NCI-H1436 treated with DMSO at 0.1 percent for 48 hours (cell line): ENCODE data around the gene ERICH4.
"Not testable (repeated sequence)": the region's sequence is repeated elsewhere in the genome, so short reads cannot be mapped to it uniquely, and the experiment has no call there.

Experiments
- DNase-seq: peaks from one replicate; lab custom pipeline; 2025; lab: John Stamatoyannopoulos, UW

Gene ERICH4

DNA sequence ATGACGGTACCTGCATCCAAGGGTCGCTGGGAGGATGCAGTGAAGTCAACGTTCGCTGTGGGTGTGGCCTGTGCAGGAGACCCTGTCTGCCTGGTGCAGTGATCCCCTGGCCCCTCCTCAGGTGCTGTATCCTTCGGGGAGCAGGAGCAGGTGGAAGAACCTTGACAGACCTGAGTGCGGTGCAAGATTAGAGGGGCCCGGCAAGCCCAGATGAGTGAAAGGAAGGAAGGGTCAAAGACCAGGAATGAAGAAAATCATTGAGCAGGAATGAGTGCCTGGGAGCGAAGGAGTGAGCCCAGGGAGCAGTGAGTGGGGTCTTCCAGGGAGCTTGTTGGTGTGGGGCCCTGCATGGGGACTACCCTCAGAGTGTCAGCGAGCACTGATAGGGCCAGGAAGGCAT is 28.5 kb upstream of the ERICH4 start:
- DNase-seq: no peak

DNA sequence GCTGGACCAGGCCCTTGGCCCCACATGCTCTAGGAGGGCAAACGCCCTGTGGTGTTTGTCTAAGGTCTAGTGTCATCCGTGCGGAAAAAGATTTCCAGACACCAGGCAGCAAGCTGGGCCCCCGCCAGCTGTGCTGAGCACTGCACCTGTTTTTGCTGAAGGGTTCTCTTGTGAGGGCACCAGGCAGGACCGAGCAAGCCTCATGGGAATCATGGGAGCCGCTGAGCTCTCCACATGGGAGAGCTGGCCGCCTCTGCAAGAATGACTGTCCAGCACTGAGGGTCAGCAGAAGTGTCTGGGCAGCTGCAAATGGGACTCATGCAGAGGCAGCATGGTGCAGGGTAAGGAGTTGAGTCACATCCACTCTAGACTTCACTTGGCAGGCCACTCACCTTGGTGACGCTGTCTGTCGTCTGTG is 27.8 kb upstream of the ERICH4 start:
- DNase-seq: no peak

DNA sequence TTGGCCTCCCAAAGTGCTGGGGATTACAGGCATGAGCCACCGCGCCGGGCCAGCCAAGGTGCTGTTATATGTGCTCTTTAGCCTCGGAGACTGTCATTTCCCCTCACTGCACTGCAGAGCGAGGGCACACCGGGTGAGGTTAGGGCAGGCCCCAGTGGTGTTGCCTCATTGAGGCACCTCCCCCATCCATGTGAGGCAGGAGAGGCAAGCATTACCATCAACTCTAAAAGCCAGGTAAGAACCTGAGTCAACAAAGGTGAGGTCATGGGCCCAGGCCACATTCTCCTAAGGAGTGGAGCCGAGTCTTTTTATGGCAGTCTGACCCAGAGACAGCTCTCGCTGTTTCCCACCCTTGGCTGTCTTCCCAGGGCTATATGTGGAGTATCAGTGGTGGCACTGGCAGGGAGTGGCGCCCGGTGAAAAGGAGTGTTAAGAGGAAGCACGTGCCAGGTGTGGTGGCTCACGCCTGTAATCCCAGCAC is 26.7 kb upstream of the ERICH4 start:
- DNase-seq: no peak

DNA sequence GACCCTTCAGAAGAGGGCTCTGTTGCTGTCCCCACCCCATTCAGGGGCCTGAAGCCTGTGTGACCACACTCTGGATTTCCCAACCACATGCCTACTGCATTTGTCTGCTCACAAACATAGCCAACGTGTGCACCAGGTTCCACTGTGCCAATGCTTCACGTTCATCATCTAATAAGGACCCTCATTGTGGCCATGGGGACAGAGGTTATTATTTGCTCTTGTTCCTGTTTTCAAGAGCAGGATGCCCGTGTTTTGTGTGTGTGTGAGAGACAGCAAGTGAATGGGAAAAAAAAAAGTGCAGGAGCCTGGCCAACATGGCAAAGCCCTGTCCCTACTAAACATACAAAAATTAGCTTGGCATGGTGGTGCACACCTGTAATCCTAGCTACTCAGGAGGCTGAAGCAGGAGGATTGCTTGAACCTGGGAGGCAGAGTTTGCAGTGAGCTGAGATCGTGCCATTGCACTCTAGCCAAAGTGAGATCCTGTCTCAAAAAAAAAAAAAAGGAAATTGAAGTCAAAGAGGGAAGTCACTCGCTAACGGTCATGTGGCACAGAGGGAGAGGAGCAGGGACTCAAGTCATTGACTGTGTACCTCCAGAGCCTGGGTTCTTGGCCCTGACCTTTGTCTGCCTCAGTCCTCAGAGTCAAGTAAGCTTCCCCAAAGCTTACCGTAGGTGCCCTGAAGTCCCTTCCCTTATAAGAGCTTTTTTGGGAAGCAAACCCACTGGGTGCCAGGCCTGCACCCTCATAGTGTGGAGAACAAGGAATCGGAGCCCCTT is 22.7 kb upstream of the ERICH4 start:
- no peak for DNase-seq

DNA sequence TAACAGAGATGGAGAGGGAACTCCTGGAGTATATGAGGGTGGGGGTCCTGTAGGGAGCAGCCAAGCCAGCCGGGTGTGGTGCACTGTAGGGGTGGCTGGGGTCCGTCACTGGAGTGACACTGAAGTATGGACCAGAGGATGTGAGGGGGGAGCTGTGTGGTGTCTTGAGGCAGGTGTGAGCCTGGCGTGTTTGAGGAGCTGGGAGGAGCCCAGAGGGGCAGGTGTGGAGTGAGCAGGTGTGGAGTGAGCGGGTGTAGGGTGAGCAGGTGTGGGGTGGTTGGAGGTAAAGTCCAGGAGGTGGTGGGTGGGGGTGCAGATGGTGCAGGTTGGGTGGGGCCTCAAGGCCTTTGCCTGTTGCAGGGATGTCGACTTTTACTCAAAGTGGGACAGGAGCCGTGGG is 21.6 kb upstream of the ERICH4 start:
- no peak for DNase-seq

DNA sequence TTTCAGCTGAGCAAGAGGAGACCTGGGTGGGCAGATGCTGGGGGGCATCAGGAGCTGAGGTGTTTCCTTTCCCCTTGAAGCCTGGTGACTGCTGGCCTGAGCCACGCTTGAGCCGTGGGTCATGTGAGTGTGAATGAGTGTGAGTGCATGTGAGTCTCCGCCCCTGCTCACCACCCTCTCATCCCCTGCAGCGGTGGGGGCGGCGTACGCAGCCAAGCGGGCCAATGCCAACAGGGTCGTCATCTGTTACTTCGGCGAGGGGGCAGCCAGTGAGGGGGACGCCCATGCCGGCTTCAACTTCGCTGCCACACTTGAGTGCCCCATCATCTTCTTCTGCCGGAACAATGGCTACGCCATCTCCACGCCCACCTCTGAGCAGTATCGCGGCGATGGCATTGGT is 21.0 kb upstream of the ERICH4 start:
- no peak for DNase-seq

DNA sequence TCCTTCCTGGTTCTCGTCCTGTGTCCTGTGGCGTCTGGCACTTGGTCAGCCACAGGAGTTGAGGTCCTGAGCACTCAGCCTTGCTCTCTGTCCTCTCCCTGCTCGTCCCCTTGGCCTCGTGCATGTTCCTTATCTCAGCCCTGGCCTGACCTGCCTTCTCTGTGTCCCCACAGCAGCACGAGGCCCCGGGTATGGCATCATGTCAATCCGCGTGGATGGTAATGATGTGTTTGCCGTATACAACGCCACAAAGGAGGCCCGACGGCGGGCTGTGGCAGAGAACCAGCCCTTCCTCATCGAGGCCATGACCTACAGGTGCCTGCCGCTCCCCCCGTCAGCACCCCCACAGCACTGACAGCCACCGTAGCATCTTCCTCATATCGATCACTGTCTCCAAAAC is 20.5 kb upstream of the ERICH4 start:
- no peak for DNase-seq

DNA sequence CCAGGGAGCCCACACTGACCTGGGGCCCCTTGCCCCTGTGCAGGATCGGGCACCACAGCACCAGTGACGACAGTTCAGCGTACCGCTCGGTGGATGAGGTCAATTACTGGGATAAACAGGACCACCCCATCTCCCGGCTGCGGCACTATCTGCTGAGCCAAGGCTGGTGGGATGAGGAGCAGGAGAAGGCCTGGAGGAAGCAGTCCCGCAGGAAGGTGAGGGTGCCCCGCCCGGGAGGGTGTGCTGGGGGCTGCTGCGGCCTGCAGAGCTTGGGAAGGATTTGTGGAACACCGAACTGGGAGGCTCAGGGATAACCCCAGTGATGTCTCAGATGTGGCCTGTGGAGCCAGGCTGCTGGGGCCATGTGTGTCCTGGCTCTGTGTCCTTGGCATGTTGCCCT is 20.0 kb upstream of the ERICH4 start:
- DNase-seq: no peak

DNA sequence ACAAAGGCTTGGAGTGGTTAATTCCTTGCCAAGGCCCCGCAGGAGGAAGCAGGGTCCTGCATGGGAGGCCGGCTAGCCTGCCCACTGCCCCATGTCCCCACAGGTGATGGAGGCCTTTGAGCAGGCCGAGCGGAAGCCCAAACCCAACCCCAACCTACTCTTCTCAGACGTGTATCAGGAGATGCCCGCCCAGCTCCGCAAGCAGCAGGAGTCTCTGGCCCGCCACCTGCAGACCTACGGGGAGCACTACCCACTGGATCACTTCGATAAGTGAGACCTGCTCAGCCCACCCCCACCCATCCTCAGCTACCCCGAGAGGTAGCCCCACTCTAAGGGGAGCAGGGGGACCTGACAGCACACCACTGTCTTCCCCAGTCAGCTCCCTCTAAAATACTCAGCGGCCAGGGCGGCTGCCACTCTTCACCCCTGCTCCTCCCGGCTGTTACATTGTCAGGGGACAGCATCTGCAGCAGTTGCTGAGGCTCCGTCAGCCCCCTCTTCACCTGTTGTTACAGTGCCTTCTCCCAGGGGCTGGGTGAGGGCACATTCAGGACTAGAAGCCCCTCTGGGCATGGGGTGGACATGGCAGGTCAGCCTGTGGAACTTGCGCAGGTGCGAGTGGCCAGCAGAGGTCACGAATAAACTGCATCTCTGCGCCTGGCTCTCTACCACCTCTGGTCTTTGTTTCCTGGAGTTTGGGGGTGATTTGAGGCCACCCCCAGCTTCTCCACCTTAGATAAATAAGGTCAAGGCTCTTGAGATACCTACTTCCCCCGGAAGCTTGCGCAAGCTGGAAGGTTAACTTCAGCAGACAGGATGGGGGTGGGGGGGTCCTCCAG is 18.4 kb upstream of the ERICH4 start:
- no peak for DNase-seq

DNA sequence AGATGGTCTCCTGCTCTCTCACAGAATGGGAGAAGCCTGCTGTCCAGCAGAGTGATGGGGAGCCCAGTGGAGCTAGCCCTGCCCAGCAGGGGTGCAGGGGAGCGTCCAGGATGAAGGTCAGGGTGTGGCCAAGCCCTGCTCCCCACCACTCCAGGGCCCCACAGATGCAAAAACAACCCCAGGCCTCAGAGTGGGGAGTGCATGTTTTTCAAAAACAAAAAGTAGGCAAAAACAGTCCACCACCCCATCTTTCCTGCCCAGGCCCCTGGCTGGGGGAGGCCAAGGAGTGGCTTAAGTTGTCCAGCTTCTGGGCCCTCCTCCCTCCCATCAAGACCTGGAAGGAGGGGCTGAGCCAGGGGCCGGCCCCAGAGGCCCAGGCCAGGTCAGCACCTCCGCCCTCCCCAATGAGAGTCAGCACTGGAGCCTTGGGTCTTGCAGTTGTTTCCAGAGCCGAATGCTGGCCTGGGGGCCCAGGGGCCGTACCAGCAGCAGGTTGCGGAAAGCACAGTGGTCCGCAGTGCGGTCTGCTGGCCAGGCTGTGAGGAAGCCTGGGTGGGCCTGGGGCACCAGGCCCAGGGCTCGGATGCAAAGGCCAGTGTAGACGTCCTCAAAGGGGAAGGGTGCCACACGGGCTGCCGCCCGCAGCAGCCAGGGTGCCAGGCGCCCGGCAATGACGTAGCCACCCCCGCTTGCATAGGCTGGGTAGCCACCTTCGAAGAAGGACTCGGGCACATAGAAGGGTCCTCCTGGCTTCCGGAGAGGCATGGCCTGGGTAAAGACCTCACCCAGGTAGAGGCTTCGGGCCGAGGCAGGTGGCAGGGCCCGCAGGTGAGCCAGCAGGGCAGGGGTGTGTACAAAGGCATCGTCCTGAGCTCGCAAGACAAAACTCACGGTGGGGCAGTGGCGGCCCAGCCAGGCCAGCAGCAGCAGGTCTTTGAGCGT is 17.5 kb upstream of the ERICH4 start:
- DNase-seq: no peak

DNA sequence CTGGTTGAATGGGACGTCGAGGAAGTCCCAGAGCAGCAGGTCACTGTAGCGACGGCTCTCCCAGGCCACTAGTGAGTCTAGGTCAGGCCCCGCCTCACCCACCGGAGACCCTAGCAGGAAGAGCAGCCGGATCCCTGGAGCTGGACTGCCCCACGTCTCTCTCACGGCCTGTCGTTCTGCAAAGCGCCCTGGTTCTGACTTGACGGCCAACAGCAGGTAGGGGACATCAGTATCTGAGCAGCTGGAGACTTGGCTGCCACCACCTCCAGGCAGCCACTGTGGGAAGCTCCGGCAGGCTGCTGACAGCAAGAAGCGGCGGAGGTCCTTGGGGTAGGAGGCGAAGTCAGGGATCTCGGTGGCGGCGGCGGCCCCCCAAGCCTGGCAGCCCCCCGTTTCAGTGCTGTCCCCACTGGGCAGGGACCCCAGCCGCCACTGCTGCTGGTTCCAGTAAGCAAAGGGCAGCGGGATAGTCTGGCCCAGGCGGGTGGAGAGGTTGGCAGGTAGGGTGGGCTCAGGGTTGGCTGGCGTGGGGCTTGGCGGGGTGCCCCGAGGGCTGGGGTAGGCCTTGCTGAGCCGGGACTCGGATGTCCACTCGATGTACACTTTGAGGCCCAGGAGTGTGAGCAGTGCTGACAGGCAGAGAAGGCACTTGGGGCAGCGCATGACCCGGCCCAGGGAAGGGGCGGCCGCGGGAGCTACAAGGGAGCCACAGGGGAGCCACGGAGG is 16.7 kb upstream of the ERICH4 start:
- DNase-seq: no peak

DNA sequence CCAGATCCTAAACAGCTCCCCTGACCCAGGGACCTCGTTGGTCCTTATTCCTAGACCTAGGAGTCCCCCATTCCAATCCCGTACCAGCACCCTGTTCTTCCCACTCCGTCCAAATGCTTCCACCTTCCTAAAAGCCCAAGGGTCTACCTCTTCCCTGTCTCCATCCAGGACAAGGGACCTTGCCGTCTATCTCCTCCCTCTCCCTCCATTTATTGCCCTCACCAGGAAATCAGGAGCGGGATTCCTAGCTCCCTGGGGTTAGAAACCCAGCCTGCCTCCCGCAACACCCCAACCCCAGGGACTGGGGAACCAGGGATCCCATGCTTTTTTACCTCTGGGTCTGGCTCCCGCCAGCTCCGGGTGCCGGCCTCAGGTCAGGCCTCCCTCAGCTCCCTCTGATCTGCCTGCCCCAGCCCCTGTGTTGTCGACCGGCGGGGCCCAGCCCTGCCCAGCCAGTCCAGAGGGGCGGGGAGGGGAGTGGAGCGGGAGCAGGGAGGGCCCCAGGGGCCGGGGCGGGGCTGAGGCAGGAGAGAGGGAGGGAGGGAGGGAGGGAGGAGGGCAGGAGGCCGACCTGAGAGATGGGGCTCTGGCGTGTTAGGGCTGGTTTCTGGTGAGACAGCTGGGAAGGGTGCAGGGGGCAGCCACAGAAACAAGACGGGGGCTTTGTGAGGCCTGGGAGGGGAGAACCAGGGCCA is 15.9 kb upstream of the ERICH4 start, which contains the start of gene B3GNT8:
Gene B3GNT8 (minus strand): TSS at position 423 of the 695 bp plus-strand sequence. CDS start 596 bp downstream, outside the sequence.
- no peak for DNase-seq

DNA sequence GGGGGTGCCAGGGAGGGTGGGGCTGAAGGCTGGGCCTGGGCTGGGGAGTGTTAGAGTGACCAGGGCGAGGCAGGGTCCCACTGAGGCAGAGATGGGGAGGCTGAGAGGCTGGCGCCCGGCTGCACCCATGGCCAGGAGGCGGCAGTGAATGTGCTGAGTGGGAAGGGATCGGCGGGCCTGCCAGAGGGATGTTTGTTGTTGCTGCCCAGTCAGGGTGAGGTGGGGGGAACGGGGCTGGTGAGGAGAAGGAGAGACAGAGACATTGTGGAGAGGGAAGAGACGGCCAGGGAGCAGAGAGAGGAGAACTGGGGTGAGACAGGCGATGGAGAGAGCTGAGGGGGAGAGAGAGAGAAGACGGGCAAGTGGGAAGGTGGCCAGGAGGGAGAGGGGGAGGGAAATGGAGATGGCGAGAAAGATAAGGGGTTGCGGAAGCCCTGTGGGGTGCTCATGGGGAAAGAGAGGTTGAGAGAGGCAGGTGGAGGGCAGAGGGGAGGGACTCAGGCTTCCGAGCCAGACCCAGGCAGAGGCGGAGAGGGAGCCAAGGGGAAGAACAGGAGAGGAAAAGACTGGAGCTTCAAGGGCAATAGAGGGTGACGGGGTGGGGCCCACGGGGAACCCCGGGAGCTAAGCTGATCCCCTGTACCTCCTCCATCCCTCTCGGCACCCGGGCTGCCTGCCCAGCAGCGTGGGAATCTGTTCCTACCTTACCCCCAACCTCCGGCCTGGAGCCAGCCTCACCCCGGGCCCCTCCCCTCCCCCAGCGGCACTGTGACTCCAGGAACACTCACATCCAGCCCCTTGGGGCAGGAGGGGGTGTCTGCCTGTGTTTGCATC is 15.1 kb upstream of the ERICH4 start:
- no peak for DNase-seq

DNA sequence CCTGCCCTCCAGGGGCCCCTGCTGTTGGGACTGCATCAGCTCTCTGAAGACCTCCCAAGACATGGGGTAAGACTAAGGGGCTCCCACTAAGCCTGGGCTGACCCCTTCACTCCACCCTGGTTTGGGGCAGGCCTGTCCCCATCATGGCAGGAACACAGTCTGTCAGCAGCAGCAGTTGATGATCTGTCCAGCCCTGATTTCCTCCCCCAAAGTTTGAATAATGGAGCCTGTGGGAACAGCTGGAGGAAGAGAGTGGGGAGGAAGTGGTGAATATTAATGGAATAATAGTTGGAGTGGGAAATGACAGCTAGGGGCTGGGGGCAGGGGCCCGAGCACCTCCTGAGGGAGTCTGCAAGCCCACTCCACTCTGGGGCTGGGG is 14.5 kb upstream of the ERICH4 start:
- no peak for DNase-seq

DNA sequence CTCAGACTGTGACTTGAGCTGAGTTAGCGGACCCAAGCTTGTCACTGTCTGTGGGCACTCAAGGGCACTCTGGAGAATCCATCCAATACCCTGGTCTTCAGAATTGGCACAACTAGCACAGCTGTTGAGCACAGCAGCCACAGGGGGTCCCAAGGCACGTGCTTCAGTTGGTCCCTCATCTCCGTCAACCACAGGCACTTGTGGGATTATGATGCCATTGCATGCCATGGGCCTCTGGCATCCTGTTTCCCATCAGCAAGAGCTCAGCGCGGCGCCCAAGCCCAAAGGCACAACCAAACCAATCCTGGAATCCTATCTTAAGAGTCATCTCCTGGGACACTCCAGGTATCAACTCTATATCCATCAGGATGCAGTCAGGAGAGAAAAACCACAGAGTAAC is 12.0 kb upstream of the ERICH4 start:
- no peak for DNase-seq

DNA sequence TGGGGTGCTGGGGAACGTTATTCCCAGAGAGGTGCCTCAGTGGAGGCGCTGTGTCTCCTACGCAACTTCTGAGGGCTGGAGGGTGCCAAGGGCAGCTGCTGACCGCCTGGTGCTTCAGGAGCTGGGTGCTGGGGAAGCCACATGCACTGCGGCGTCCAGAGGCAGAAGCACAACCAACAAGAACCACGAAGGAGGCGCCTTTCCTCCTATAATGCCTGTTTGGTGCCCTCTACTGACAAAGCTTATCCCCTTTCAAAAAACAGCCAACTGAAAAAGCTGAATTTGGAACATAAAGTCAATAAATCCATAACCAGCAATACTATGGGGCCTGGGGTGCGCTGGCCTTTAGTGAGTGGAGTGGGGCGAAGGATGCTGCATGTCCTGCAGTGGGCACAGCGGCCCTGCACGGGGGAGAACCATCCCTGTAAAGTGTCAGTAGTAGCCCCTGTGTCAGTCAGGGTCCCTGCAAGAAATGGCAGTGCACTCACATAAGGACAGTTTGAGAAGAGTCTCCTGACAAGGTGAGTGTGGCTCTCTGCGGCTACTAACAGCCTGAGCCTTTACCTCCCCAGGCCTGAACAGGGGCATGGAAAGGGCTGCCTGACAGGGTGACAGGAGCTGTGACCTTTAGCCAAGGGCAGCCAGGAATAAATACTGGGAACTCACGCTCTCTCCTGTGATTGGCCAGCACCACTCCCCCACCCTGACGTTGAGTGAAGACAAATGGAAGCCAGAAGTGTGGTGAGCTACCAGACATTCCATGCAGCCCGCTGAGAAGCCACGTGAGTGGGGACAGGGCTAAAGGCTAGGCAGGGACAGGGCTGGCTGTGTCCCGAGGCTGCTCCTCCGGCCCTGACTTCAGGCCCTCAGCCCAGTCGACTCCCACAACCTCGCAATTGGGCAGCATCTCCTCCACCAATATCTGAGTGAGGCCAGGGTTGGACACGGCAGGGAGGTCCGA is 11.2 kb upstream of the ERICH4 start:
- no peak for DNase-seq

DNA sequence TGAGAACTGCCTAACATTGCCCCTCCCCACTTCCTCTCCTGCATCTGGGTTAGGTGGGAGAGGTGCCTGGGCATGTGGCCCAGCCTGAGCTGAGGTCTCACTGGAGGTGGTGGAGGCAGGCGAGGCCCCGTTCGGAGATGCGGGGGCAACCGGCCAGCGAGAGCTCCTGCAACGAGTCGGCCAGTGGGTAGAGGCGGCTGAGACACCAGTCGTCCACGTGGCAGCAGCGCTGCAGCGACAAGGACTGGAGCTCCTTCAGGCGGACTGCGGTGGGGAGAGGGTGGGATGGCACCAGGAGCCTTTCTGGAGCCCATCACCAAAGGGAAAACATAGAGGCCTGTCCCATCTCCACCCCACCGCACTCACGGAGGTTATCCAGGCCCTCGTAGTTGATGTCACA is 9.8 kb upstream of the ERICH4 start:
- no peak for DNase-seq

DNA sequence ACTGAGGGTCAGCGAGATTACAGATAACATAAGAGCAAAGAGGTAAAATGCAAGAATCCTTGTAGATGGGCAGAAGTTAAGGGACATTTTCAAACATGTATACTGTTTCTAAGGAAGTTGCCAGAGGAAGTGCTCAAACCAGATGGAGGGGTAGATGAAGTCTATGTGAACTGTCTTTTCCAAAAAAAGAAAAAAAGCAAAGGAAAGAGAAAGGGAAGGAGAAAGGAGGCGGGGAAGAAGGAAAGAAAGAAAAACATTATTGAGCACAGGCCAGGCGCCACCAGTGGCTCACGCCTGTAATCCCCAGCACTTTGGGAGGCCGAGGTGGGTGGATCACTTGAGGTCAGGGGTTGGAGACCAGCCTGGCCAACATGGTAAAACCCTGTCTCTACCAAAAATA is 8.5 kb upstream of the ERICH4 start:
- DNase-seq: no peak

DNA sequence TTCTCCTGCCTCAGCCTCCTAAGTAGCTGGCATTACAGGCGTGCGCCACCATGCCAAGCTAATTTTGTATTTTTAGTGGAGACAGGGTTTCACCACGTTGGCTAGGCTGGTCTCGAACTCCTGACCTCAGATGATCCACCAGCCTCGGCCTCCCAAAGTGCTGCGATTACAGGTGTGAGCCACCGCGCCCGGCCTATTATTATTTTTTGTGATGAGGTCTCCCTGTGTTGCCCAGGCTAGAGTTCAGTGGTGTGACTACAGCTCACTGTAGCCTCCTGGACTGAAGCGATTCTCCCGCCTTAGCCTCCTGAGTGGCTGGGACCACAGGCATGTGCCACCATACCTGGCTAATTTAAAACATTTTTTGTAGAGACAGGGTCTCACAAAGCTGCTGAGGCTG is 7.6 kb upstream of the ERICH4 start:
- not testable (repeated sequence) for DNase-seq
